ENCODE data around the gene CDCP1. TPM values are rescaled to one million over a fixed set of nuclear protein-coding genes. Genes with fewer than 3 reads are reported as not detected.

CDCP1 gene, protein sequence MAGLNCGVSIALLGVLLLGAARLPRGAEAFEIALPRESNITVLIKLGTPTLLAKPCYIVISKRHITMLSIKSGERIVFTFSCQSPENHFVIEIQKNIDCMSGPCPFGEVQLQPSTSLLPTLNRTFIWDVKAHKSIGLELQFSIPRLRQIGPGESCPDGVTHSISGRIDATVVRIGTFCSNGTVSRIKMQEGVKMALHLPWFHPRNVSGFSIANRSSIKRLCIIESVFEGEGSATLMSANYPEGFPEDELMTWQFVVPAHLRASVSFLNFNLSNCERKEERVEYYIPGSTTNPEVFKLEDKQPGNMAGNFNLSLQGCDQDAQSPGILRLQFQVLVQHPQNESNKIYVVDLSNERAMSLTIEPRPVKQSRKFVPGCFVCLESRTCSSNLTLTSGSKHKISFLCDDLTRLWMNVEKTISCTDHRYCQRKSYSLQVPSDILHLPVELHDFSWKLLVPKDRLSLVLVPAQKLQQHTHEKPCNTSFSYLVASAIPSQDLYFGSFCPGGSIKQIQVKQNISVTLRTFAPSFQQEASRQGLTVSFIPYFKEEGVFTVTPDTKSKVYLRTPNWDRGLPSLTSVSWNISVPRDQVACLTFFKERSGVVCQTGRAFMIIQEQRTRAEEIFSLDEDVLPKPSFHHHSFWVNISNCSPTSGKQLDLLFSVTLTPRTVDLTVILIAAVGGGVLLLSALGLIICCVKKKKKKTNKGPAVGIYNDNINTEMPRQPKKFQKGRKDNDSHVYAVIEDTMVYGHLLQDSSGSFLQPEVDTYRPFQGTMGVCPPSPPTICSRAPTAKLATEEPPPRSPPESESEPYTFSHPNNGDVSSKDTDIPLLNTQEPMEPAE
- total RNA-seq = 14.0 TPM

DNA sequence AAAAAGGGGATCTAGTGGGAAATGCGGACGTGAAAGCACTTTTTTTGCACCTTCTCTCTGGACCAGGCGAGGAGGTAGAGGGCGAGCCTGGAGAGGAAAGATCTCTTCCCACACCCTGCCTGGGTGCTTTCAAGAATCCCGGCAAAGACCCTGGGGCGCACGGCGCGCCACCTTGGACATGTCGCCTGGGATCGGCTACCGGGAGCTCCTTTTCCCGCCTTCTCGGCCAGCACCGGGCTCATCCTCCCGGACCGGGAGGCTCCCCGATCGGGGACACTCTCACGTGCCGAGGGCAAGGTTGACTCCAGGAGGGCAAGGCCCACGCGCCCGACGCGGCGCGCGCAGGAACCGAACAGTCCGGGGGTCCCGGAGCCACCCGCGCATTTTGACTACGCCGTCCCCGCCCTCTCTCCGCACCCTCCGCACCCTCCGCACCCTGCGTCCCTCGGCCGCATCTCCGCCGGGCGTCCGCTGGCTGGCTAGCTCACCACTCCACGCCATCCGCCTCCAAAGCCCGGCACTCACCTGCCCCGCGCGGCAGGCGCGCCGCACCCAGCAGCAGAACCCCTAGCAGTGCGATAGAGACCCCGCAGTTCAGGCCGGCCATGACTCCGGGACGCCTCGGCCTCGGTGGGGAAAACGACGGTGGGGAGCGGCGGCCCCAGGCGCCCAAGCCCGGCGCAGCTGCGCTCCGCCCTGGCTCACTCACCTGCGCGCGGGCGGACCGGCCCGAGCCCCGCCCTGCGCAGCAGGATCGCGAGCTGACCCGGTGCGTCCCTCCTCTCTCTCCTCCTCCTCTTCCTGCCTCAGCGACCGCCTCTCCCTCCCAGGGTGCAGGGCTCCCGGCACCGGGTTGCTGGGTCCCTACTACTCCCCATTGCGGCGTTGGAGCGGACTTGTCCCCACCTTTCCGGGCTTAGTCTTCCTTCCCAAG is at the start of gene CDCP1:
Gene CDCP1, minus strand, starts transcription at position 698 of the 934 bp plus-strand sequence. Its CDS starts 91 bp downstream, at position 607.
- DNase-seq (ENCODE audit: low read depth in 2 of 3, low spot score in 2 of 3) = no peak

DNA sequence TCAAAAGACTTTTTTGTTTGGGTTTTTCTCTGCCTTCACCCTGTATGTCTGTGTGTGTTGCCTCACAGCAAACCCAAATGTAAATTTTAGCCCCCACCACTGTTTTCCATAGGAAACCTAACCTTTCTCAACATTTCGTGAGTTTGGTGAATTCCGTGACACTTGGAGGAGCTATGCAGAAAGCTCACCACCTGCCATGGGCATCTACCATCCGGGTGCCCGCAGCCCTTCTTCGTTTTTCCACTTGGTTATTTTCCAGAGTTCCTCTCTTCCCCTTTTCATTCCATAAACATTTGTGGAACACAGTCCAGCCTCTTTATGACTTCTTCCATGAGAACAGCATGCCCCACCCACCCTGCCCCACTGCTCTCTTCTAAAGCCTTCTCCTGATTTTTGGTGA is 48.6 kb upstream of the CDCP1 start:
- no peak for DNase-seq (ENCODE audit: low read depth in 2 of 3, low spot score in 2 of 3)

DNA sequence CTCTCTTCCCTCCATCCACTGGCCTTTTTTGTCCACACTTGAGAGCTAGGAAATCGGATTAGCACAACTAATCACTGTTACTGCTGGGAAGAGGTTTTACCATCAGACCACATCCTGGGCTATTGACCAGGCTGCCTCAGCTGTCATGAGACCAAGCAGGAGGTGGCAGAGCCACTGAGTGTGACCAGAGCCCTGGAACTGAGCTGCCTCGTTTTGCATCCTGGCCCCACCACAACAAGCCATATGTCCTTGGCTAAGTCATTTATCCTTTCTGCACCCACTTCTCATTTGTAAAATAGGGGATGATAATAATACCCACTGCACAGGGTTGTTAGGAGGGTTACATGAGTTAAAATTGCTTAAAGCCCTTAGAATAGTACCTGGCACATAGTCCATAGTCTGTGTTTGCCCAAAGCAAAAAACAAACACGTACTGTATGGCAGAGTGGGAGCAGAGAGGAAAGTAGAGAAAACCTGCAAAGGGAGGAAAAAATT is 45.8 kb upstream of the CDCP1 start:
- DNase-seq (ENCODE audit: low read depth in 2 of 3, low spot score in 2 of 3) = no peak

DNA sequence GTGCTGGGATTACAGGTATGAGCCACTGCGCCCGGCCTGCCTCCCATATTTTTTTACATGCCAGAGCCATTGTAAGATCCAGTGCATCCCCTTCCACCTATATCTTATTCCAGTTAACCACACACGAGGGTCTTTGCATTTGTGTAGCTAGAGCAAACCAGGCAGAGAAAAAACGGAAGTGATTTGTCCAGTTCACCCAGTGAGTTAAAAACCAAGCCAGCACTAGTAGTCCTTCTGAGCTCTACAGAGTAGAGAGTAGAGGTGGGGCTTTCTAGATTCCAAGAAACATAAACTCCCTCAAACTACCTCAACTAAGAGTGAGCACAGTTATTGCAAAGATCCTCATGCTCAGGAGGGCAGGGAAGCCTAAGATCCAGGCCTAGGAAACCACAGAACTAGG is 45.2 kb upstream of the CDCP1 start:
- DNase-seq (ENCODE audit: low read depth in 2 of 3, low spot score in 2 of 3) = no peak

DNA sequence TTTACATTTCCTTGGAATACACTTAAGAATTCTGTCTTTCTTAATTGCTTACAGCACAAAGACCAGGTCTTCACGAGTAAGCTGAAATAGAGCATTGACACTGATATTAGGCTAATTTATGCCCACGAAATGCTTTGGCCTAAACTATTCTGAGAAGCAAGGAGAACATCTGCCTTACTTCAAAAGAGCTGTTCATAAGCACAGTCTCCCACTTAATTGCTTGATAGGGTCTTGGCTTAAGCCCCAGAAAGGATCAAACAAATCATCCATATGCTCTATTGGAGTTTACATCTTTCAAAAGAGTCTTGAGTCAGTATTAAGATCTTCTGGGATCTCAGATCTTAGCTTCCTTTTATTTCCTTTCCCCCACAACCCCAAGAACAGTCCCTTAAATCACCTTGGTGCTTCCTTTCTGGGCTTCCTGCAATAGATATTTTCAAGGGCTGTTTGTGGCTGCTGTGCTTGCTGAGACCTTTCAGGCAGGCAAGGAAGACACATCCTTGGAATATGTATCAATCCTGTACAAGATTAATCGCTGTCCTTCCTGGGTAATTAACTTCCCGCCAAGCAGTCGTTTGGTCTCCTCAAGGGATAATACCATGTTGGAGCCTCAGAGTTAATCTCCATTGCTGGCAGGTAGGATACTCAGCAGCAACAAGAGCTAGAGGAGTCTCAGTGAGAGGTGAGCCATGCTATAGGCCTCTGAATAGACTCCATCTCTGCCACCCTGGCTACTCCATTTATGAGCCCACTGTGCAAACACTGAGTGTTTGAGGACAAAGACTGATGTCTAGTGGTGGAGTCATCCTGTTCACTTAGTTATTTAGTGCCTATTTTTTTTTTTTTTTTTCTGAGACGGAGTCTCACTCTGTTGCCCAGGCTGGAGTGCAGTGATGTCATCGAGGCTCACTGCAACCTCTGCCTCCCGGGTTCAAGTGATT is 42.8 kb upstream of the CDCP1 start:
- DNase-seq (ENCODE audit: low read depth in 2 of 3, low spot score in 2 of 3) = no peak

DNA sequence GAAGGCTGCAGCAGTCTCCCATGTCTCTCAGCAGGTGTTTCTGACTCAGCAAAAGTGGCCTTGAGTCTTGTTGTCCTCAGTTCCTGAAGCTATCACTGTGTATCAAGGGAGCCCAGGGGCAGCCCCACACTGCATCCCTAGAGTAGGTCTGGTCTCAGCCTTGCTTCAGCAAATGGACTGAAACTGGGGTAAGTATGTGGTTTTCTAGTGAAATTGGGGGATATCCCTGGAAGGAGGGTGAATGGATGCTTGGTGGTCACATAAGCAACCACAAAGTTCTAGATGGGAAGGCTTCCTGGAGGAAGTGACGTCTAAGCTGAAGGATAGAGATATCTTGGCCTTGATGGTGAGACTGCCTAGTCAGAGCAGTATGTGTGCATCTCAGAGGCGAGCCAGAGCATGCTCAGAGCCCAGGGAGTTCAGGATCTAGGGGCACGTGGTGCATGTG is 41.5 kb upstream of the CDCP1 start:
- DNase-seq (ENCODE audit: low read depth in 2 of 3, low spot score in 2 of 3) = no peak

DNA sequence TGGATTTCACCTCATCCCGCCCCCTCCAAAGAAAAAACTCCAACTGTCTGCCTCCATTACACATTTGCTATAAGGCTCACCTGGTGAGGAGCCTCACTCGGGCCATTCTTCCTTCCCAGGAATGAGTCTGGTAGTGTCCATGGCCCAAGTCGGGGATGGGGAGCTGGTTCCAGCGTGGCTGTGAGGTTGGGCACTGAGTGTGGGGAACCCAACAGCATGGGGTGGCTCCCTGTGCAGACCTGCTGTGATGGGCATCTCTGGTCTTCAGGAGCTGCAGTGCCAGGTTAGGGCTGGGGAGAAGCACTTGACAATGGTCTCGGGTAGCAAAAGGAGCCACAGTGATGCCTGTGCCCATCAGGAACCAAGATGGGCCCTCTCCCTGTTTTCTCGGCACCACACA is 40.7 kb upstream of the CDCP1 start:
- no peak for DNase-seq (ENCODE audit: low read depth in 2 of 3, low spot score in 2 of 3)

DNA sequence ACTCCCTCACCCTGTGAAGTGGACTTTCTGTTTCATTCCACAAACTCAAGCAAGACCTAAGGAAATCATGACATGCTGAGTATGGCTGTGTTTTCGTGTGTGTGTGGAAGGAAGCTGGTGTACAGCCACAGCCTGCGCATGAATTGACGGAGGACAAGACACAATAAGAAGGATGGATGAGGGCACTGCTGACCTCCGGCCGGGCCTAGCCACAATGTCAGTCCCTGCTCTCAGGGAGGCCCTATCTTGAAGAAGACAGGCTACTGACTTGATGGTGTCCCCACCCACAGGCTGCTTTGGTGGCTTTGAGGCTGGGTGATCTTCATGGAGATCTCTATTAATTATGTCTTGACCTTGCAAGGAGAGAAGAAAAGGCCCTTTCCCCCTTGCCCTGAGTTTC is 39.3 kb upstream of the CDCP1 start:
- no peak for DNase-seq (ENCODE audit: low read depth in 2 of 3, low spot score in 2 of 3)

DNA sequence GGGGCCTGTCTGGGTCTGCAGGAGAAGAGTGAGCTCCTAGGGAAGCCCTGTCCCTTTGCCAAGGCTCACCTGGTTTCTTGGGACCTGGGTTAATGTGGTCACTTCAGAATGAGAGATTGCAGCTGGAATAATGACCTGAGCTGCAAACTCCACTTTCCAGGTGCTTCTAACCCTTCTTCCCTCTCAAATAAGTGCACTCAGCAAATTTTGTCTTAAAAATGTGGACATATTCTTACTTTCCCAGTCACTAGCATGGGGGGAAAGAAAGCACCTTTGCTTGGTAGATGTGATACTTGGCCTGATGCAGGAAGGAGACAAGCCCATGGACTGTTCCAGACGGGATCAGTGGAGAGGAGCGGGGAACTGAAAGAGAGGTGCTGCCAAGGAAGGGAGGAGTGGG is 38.9 kb upstream of the CDCP1 start:
- DNase-seq (ENCODE audit: low read depth in 2 of 3, low spot score in 2 of 3) = no peak

DNA sequence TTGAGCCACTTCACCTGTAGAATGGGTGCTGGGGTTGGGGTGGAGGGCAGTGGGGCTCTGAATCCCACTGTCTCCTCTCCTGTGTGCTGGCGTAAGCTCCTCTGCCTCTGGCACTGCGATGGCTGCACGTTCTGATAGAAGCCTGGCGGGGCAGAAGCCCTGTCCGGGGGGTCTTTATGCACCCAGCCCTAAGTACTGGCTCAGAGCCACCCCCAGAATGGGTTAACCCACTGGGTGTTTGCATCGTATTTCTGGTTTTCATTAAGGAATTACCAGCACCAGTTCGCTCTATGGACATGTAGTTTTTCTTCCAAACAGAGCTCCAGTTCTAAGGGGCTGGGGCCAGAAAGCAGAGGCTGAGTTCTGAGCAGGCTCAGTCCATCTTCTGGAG is 37.7 kb upstream of the CDCP1 start:
- no peak for DNase-seq (ENCODE audit: low read depth in 2 of 3, low spot score in 2 of 3)

DNA sequence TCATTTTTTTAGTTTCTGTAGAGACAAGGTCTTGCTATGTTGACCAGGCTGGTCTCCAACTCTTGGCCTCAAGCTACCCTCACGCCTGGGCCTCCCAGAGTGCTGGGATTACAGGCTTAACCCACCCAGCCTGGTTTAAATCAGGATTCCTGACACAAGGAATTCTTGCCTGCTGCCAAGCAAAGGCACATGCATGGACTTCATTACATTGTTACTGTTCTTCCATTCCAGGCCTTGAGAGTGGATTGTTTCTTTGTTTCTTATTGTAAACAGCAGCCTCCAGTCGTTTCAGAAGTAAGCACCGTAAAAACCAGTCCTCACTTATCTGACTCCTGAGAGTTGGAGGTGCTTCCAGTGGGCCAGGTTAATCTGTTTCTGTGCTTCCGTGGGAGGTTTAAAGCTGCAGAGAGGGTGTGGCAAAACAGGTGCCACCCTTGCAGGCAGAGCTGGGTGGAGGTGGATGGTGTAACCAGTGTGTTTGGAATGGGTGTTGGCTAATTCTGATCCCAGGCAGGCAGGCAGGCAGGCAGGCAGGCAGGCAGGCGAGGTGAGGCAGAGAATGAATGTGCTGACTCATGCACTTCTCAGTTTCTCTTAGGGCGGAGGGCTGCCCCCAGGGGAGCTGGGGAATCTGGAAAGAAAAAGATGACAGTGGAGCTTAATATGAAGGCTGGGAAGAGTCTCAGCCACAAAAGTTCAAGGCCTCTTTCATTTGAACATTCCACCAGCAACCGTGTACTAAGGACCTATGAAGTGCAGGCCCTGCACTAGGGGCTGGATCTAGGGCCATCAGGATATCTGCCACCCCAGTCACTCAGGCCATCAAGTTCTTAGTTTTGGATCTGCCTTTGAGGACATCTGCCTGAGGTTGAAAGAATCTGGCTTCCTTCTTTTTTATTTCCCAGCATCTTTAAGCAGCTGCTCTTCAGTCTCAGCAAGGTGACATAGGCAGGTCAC is 37.0 kb upstream of the CDCP1 start:
- DNase-seq (ENCODE audit: low read depth in 2 of 3, low spot score in 2 of 3) = no peak

DNA sequence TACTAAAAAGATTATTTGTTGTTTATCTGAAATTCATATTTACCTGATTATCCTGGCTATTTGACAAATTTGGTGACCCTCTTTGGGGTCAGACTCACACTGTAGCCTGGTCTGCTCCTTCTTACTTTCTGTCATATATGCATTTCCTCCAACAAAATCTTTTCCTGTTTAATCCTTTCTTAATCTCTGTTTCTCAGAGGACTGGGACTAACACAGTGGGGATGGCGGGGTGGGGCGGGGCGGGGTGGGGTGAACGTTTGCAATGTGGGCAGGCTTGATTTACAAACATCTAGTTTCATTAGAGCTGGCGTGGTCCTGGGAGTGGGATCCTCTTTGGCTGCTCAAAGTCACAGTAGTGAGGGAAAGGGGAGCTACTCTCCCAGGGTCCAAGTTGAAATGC is 35.3 kb upstream of the CDCP1 start:
- DNase-seq (ENCODE audit: low read depth in 2 of 3, low spot score in 2 of 3) = no peak

DNA sequence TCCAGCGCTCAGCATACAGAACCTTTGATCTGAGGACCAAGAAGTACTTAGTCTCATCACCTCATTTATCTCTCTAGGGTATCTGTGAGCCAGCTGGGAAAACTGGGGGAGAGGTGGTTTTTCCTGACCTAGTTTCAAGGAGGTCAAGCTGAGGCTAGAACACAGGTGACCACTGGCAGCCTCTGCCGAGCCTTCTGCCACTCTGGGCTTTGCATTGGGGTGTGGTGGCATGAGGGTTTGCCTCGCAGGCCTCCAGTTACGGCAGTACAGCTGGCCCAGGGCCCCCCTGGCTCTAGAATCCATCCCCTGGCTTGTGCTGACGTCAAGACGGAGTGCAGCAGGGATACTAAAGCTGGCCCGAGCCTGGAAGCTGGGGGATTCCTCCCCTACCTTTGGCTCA is 34.7 kb upstream of the CDCP1 start:
- no peak for DNase-seq (ENCODE audit: low read depth in 2 of 3, low spot score in 2 of 3)

DNA sequence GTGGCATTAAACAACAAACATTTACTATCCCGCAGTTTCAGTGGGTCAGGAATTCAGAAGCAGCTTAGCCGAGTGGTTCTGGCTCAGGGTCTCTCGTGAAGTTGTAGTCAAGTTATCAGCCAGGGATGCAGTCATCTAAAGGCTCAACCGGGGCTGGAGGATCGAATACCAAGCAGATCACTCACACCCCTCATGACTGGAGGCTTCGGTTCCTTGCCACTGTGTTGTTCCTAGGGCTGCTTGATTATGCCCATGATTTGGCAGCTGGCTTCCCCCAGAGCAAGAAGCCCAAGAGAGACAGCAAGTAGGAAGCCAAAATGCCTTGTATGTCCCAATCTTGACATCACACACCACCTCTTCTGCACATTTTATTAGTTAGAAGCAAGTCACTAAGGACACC is 33.9 kb upstream of the CDCP1 start:
- DNase-seq (ENCODE audit: low read depth in 2 of 3, low spot score in 2 of 3) = no peak

DNA sequence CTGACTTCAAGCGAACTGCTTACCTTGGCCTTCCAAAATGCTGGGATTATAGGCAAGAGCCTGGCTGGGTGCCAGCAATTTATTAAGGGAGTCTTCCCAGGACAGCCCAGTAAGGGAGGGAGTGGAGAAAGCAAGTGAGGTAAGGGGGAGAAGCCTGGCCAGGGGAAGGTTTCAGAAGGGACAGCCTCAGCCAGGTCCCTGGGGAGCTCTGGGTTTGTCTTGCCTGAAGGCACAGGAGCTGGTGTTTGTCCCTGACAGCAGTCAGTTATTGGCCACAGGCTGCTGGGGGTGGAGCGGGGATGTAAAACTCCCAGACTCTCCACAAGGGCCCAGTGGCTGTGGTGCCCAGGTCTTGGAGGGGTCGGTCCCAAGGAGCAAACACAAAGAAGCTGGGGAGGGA is 33.0 kb upstream of the CDCP1 start:
- no peak for DNase-seq (ENCODE audit: low read depth in 2 of 3, low spot score in 2 of 3)

DNA sequence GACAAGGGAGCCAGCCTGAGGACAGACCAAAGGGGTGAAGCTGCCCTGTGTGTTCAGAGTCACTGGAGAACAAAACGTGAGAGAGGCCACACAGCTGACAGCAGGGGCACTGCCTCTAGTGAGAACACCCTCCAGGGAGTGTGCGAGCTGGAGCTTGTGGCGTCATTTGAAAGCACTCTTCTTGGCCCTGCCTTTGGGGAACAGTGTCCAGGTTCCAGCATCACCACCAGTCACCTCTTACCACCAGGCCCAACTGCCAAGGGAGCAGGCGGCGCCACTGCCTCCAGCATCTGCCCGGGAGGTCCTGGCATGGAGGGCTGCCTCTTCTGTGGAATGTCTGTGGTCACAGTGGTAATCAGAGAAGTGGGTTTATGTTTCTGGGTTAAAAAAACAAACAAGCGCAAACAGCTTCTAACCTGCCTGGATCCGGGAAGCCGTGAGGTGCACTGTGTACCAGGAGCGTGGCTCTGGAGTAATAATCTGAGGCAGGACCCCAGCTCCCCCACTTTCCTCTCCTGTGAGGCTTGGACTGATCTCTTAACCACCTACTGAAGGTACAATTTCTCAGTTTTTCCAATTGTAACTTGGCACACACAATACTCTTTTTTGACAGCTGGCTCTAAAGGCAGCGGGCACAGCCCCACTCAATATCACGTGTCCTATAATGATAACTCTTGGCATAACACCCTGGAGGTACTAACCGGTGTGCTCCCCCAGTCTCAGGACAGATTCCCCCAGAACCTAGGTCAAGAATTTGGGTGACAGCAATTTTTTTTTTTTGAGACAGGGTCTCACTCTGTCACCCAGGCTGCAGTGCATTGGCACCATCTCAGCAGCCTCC is 32.2 kb upstream of the CDCP1 start:
- no peak for DNase-seq (ENCODE audit: low read depth in 2 of 3, low spot score in 2 of 3)

DNA sequence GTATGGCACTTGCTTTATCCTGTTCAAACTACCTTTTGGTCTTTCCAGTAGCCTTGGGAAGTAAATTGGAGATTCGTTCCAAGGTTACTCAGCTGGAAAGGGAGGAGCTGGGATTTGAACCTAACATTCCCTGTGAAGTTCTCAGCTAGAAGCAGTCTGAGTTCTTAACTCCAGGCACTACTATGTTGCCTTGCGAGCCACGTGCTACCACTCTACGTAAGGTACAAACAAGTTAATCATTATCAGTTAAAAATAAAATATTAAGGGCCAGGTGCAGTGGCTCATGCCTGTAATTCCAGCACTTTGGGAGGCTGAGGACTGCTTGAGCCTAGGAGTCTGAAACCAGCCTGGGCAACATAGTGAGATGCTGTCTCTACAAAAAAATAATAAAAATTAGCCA is 30.7 kb upstream of the CDCP1 start:
- no peak for DNase-seq (ENCODE audit: low read depth in 2 of 3, low spot score in 2 of 3)

DNA sequence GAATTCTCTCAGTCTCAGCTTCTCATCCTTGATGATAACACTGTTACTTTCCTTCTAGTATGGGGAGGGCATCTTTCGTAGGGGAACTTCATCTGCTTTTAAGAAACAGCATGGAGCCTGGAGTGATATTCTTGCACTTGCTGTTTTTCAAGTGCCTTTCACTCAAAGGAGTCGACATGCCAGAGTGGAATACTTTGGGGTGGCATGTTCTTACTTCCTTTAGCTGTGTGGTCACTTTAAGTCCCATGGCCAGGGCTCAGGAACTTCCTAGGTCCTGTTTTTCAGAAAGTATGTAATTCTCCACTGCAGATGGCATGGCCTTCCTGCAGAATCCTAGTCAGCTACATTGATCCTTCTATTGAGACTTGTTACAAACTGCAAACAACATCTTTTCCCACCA is 28.1 kb upstream of the CDCP1 start:
- no peak for DNase-seq (ENCODE audit: low read depth in 2 of 3, low spot score in 2 of 3)
